Tibial nerve (tissue), 4 donors: ENCODE measurements around the gene SCGB2A2. TPM values are rescaled to one million over a fixed set of nuclear protein-coding genes. Genes with fewer than 3 reads are reported as not detected.

Experiments
- DNase-seq, 2 donors: peaks; one replicate each; pipeline ENCODE4 v3.0.0-alpha.2; 2019; ENCODE audit warnings: low spot score in 2 of 2
- H3K27ac ChIP-seq, 4 donors: fragments of 200-600 bp; sonication (generic) in 3 of 4; one replicate each; pipeline ENCODE4 v1.5.1; 2017 to 2019; ENCODE audit warnings: mild to moderate bottlenecking in 1 of 4
- H3K27me3 ChIP-seq, 2 donors: fragments of 200-600 bp; sonication (generic) in 1 of 2; one replicate each; pipeline versions ENCODE4 v1.5.1 to v1.6.0; 2017 to 2019
- H3K36me3 ChIP-seq, 3 donors: fragments of 200-600 bp; sonication (generic); one replicate each; pipeline ENCODE4 v1.5.1; 2018 to 2019
- H3K4me1 ChIP-seq, 4 donors: fragments of 200-600 bp; sonication (generic) in 3 of 4; one replicate each; pipeline ENCODE4 v1.5.1; 2017 to 2019
- H3K4me3 ChIP-seq, 4 donors: fragments of 200-600 bp; sonication (generic) in 3 of 4; one replicate each; pipeline ENCODE4 v1.5.1; 2017 to 2019; ENCODE audit warnings: mild to moderate bottlenecking in 1 of 4, moderate library complexity in 1 of 4
- H3K9me3 ChIP-seq, 4 donors: fragments of 200-600 bp; sonication (generic) in 3 of 4; one replicate each; pipeline ENCODE4 v1.5.1; 2017 to 2019
- CTCF ChIP-seq, 5 experiments: fragments of 200-600 bp in 3 of 5; fragments of 450-650 bp in 2 of 5; sonication (generic) in 3 of 5; IDR thresholded peaks; one replicate each; pipeline ENCODE4 v1.5.1; 2016 to 2019; ENCODE audit warnings: antibody characterized with exemption in 5 of 5, mild to moderate bottlenecking in 3 of 5, moderate library complexity in 2 of 5
- EP300 ChIP-seq, 2 donors: sonication (generic); formaldehyde crosslinking; IDR thresholded peaks; one replicate each; pipeline ENCODE4 v1.6.1; 2017; ENCODE audit warnings: antibody characterized with exemption in 2 of 2, mild to moderate bottlenecking in 1 of 2
- POLR2A ChIP-seq, 2 donors: fragments of 450-650 bp; IDR thresholded peaks; one replicate each; pipeline ENCODE4 v1.6.1; 2017; ENCODE audit warnings: antibody characterized with exemption in 2 of 2, mild to moderate bottlenecking in 2 of 2, moderate library complexity in 2 of 2
- whole genome bisulfite sequencing, 2 donors: methylation state at CpG; one replicate each; pipeline ENCODE4 v1.1.5; 2018; 5-methylcytosine and 5-hydroxymethylcytosine counted together
- total RNA-seq, 4 donors: library from RNA; depleted of rRNA; stranded (reverse); fragments of >200 nt; gene quantifications; one replicate each; pipeline ENCODE4 v1.1.0, GENCODE V29; 2016

The SCGB2A2 gene
- total RNA-seq, 4 donors from 2014 or later, result not detected

- no peak for TF ChIP-seq POLR2A (IDR thresholded peaks at IDR 0.05)
- TF ChIP-seq EP300 (IDR thresholded peaks at IDR 0.05), result no peak
- no peak for TF ChIP-seq CTCF (IDR thresholded peaks at IDR 0.05)
- no peaks in the 10 kb centered on the region for H3K4me1 ChIP-seq
- WGBS, 2 donors, result 61 to 81% methylated on average over 3 of the region's 3 CpGs
- no peaks in the 10 kb centered on the region for H3K36me3 ChIP-seq
- no peaks in the 10 kb centered on the region for H3K27me3 ChIP-seq
- H3K4me3 ChIP-seq, result no peak overlapping the region
- peaks cover 0 to 42% (median 6%) of the 10 kb centered on the region in 4 donors for H3K9me3 ChIP-seq
- no peak for DNase-seq
- no peak overlapping the region for H3K27ac ChIP-seq
Observed at GRCh38 chr11:62253999-62254542, 15.9 kb upstream of the SCGB2A2 start.

- WGBS, 2 donors, result 83 to 91% methylated on average over 2 of the region's 2 CpGs
- H3K36me3 ChIP-seq, result no peaks in the 10 kb centered on the region
- TF ChIP-seq POLR2A (IDR thresholded peaks at IDR 0.05) (no peak), CTCF (IDR thresholded peaks at IDR 0.05) (no peak), EP300 (IDR thresholded peaks at IDR 0.05) (no peak)
- H3K27me3 ChIP-seq, result no peaks in the 10 kb centered on the region
- H3K9me3 ChIP-seq, result peaks cover 0 to 30% (median 4%) of the 10 kb centered on the region in 4 donors
- no peaks in the 10 kb centered on the region for H3K4me1 ChIP-seq
- no peak overlapping the region for H3K4me3 ChIP-seq
- no peak for DNase-seq
- H3K27ac ChIP-seq, result no peak overlapping the region
Observed at GRCh38 chr11:62256281-62256680, 13.7 kb upstream of the SCGB2A2 start.

GRCh38 chr11:62260261-62260953 is 9.6 kb upstream of the SCGB2A2 start:
- 69 to 76% methylated on average over 6 of the region's 6 CpGs for WGBS, 2 donors

GRCh38 chr11:62264004-62264403 is 6.0 kb upstream of the SCGB2A2 start:
- peaks cover 0 to 5% of the 10 kb centered on the region in 2 donors for H3K27me3 ChIP-seq
- no peak for TF ChIP-seq CTCF (IDR thresholded peaks at IDR 0.05)
- no peak for TF ChIP-seq POLR2A (IDR thresholded peaks at IDR 0.05)
- no peak for TF ChIP-seq EP300 (IDR thresholded peaks at IDR 0.05)
- no peaks in the 10 kb centered on the region for H3K9me3 ChIP-seq
- DNase-seq, result no peak
- no peak overlapping the region for H3K4me3 ChIP-seq
- no peaks in the 10 kb centered on the region for H3K4me1 ChIP-seq
- WGBS, 2 donors, result 85% methylated on average over 1 of the region's 1 CpG
- H3K36me3 ChIP-seq, result no peaks in the 10 kb centered on the region
- H3K27ac ChIP-seq, result no peak overlapping the region

More at GRCh38 chr11:62260261-62260953, 9.6 kb upstream of the SCGB2A2 start:
- Histone ChIP-seq H3K4me3 (no peak overlapping the region), H3K9me3 (no peaks in the 10 kb centered on the region), H3K36me3 (no peaks in the 10 kb centered on the region), H3K27ac (no peak overlapping the region), H3K27me3 (no peaks in the 10 kb centered on the region), H3K4me1 (no peaks in the 10 kb centered on the region)
- DNase-seq, result no peak
- TF ChIP-seq EP300 (IDR thresholded peaks at IDR 0.05) (no peak), CTCF (IDR thresholded peaks at IDR 0.05) (no peak), POLR2A (IDR thresholded peaks at IDR 0.05) (no peak)

GRCh38 chr11:62266558-62266957 is 3.4 kb upstream of the SCGB2A2 start:
- TF ChIP-seq EP300 (IDR thresholded peaks at IDR 0.05) (no peak), POLR2A (IDR thresholded peaks at IDR 0.05) (no peak), CTCF (IDR thresholded peaks at IDR 0.05) (no peak)
- Histone ChIP-seq H3K4me1 (no peaks in the 10 kb centered on the region), H3K27ac (no peak overlapping the region), H3K4me3 (no peak overlapping the region), H3K36me3 (no peaks in the 10 kb centered on the region), H3K9me3 (no peaks in the 10 kb centered on the region), H3K27me3 (peaks cover 0 to 5% of the 10 kb centered on the region in 2 donors)
- no peak for DNase-seq
- 63 to 69% methylated on average over 4 of the region's 4 CpGs for WGBS, 2 donors
